Lower leg skin (tissue), 3 donors: ENCODE data around the gene DNALI1.

Experiments used
- POLR2A ChIP-seq, 2 donors: fragments of 450-650 bp; IDR thresholded peaks; one replicate each; pipeline ENCODE4 v1.6.1; 2016 to 2017; ENCODE audit warnings: antibody characterized with exemption in 2 of 2, mild to moderate bottlenecking in 1 of 2, moderate library complexity in 1 of 2
- TF ChIP-seq, protein P1 (sequence below), 3 donors: fragments of 450-650 bp; IDR thresholded peaks; one replicate each; pipeline ENCODE4 v1.5.1; 2016; ENCODE audit warnings: antibody characterized with exemption in 3 of 3, mild to moderate bottlenecking in 3 of 3, moderate library complexity in 2 of 3

DNA sequence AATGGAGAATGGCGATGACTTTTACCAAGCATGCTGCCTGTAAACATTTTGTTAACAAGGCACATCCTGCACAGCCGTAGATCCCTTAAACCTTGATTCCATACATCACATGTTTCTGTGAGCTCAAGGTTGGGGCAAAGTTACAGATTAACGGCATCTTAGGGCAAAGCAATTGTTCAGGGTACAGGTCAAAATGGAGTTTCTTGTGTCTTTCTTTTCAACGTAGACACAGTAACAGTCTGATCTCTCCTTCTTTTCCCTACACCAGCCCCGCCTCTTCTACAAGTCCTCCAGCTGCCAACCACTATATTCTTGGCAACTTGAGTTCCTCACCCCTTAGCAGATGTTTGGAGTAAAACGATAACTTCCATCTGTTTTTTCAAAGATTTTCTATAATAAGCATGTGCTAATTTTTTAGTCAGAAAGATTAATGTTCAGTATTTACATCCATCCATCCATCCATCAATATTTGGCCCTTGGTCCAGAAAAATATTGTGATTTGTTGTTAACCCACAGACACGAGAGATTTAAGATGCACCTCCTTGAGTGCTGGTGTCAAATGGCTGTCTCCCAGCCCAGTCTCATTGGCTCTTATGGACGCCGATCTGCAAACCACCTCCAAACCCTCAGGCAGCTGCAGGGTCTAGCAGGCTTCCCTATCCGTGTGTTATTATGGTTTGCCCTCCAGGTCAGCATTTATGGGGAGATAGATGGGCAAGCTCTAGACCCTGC is 3.8 kb downstream of the DNALI1 start:
- TF ChIP-seq, protein P1, sequence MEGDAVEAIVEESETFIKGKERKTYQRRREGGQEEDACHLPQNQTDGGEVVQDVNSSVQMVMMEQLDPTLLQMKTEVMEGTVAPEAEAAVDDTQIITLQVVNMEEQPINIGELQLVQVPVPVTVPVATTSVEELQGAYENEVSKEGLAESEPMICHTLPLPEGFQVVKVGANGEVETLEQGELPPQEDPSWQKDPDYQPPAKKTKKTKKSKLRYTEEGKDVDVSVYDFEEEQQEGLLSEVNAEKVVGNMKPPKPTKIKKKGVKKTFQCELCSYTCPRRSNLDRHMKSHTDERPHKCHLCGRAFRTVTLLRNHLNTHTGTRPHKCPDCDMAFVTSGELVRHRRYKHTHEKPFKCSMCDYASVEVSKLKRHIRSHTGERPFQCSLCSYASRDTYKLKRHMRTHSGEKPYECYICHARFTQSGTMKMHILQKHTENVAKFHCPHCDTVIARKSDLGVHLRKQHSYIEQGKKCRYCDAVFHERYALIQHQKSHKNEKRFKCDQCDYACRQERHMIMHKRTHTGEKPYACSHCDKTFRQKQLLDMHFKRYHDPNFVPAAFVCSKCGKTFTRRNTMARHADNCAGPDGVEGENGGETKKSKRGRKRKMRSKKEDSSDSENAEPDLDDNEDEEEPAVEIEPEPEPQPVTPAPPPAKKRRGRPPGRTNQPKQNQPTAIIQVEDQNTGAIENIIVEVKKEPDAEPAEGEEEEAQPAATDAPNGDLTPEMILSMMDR (IDR thresholded peaks at IDR 0.05): no peak
- TF ChIP-seq POLR2A (IDR thresholded peaks at IDR 0.05): no peak
